Caco-2 (cell line): ENCODE measurements around the gene TBKBP1. TPM values are rescaled to one million over a fixed set of nuclear protein-coding genes. Genes with fewer than 3 reads are reported as not detected.

Source experiments
- BruUV-seq: library from RNA; stranded (reverse); fragments of 400-500 nt; replicated peaks from 2 replicates; lab custom pipeline; 2021; lab: Mats Ljungman, UMichigan
- CTCF ChIA-PET: fragments of 300-600 bp; sonication (Branson Sonifier 250); formaldehyde crosslinking; loops from one replicate; lab custom pipeline; 2022; ENCODE audit warnings: antibody characterized with exemption; lab: Charles Lee
- POLR2A ChIA-PET: fragments of 300-600 bp; sonication (Branson Sonifier 250); formaldehyde crosslinking; loops from one replicate; lab custom pipeline; 2022; ENCODE audit warnings: antibody characterized with exemption; lab: Charles Lee
- DNase-seq, 2 experiments: peaks; one replicate each; pipeline versions ENCODE4 v3.0.0 to v3.0.0-alpha.2; 2020 to 2022
- H3K27me3 ChIP-seq: replicated peaks from 2 replicates; pipeline ENCODE4 v1.6.0; 2011; ENCODE audit warnings: low read length; ENCODE audit not compliant: control insufficient read depth, insufficient read depth
- H3K36me3 ChIP-seq: 2 replicates; pipeline ENCODE4 v1.5.1; 2011; ENCODE audit warnings: low read length; ENCODE audit not compliant: control insufficient read depth, insufficient read depth
- H3K4me1 ChIP-seq: fragments of 250-450 bp; sonication (Bioruptor Pico); 2 replicates; pipeline ENCODE4 v1.5.1; 2020; ENCODE audit warnings: mild to moderate bottlenecking
- H3K4me3 ChIP-seq: 2 replicates; pipeline ENCODE4 v1.5.1; 2011; ENCODE audit warnings: low read depth, mild to moderate bottlenecking, control low read depth, low read length
- H3K9me3 ChIP-seq: fragments of 250-450 bp; sonication (Bioruptor Pico); 2 replicates; pipeline ENCODE4 v1.5.1; 2020; ENCODE audit warnings: mild to moderate bottlenecking, moderate library complexity
- H3K27ac Mint-ChIP-seq: one replicate; pipeline ENCODE4 v1.8.0; 2022; ENCODE audit warnings: mixed read lengths; ENCODE audit not compliant: unreplicated experiment
- H3K27me3 Mint-ChIP-seq: one replicate; pipeline ENCODE4 v1.8.0; 2022; ENCODE audit warnings: mixed read lengths; ENCODE audit not compliant: insufficient read depth, unreplicated experiment
- H3K36me3 Mint-ChIP-seq: one replicate; pipeline ENCODE4 v1.8.0; 2022; ENCODE audit warnings: mild to moderate bottlenecking, mixed read lengths; ENCODE audit not compliant: insufficient read depth, unreplicated experiment
- H3K4me1 Mint-ChIP-seq: one replicate; pipeline ENCODE4 v1.8.0; 2022; ENCODE audit warnings: low read depth, mixed read lengths; ENCODE audit not compliant: unreplicated experiment
- H3K4me3 Mint-ChIP-seq: one replicate; pipeline ENCODE4 v1.8.0; 2022; ENCODE audit warnings: mild to moderate bottlenecking, moderate library complexity, mixed read lengths; ENCODE audit not compliant: unreplicated experiment
- H3K9me3 Mint-ChIP-seq: one replicate; pipeline ENCODE4 v1.8.0; 2022; ENCODE audit warnings: mixed read lengths; ENCODE audit not compliant: unreplicated experiment
- CTCF ChIP-seq, 2 experiments: fragments of 200-600 bp in 1 of 2; IDR thresholded peaks; 1 replicate in 1 of 2; 2 replicates in 1 of 2; pipeline versions ENCODE4 v1.5.1 to v1.8.0; 2011 to 2022; ENCODE audit warnings: antibody characterized with exemption in 1 of 2, control low read depth in 1 of 2, inconsistent platforms in 1 of 2, low read depth in 1 of 2, low read length in 1 of 2, mild to moderate bottlenecking in 1 of 2, moderate library complexity in 1 of 2; ENCODE audit not compliant: insufficient read depth in 1 of 2, severe bottlenecking in 1 of 2, unreplicated experiment in 1 of 2
- intact Hi-C: fragments of 100-400 bp; cut with micrococcal nuclease; formaldehyde crosslinking; loops from one replicate; pipeline ENCODE4 v1.10.0; 2022; ENCODE audit not compliant: unreplicated experiment
- total RNA-seq: library from RNA; stranded (reverse); gene quantifications from 2 replicates; pipeline ENCODE4 v1.2.3, GENCODE V29; 2022

The TBKBP1 gene
- total RNA-seq, 1 experiment from 2014 or later, result 27.4 TPM

DNA sequence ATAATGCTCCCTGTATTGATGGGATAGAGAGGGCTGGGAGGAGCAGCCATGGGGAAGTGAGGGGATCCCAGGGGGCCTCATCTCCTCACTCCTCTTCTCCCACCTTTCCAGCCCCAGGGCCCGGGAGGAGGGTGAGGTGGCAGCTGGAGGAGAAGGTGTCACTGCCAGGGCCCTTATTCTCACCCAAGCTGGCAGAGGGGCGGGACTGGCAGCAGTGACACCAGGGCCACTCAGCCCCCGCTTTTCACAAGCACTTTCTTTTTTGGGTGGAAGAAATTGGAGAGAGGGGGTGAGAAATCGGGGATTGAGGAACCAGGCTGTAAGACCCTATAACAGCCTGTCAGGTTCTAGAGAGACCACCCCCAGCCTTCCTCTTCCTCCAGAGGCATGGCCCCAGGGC lies 36.7 kb downstream of the TBKBP1 start:
- no peaks in the 10 kb centered on the region for H3K9me3 Mint-ChIP-seq
- BruUV-seq, result no TSS peak
- Histone ChIP-seq H3K9me3 (no peaks in the 10 kb centered on the region), H3K4me3 (no peak overlapping the region), H3K36me3 (no peaks in the 10 kb centered on the region), H3K27me3 (peaks cover 18% of the 10 kb centered on the region), H3K4me1 (peaks cover 9% of the 10 kb centered on the region)
- peaks cover 7% of the 10 kb centered on the region for H3K4me1 Mint-ChIP-seq
- intact Hi-C loops, result no loop called here
- TF ChIP-seq CTCF (IDR thresholded peaks at IDR 0.05; ENCODE audit: insufficient read depth in 1 of 2, low read depth in 1 of 2, low read length in 1 of 2, severe bottlenecking in 1 of 2, unreplicated experiment in 1 of 2), result no peak
- peaks cover 44% of the 10 kb centered on the region for H3K27me3 Mint-ChIP-seq
- H3K4me3 Mint-ChIP-seq, result no peak overlapping the region
- no peak overlapping the region for H3K27ac Mint-ChIP-seq
- H3K36me3 Mint-ChIP-seq, result no peaks in the 10 kb centered on the region
- POLR2A ChIA-PET, result no interaction called here
- CTCF ChIA-PET, result no interaction called here
- DNase-seq, result peak in 1 of 2 experiments; percentile 33

- no peaks in the 10 kb centered on the region for H3K9me3 Mint-ChIP-seq
- no peak overlapping the region for H3K4me3 ChIP-seq
- BruUV-seq, result no TSS peak
- peaks cover 9% of the 10 kb centered on the region for H3K4me1 ChIP-seq
- ChIA-PET CTCF (interaction anchor here (2.0 kb wide), 1 partner anchor 13 kb away, joined by 9 read pairs; no protein-coding TSS in a partner anchor), POLR2A (no interaction called here)
- H3K27me3 ChIP-seq, result peaks cover 18% of the 10 kb centered on the region
- no peaks in the 10 kb centered on the region for H3K36me3 ChIP-seq
- no peak for TF ChIP-seq CTCF (IDR thresholded peaks at IDR 0.05; ENCODE audit: insufficient read depth in 1 of 2, low read depth in 1 of 2, low read length in 1 of 2, severe bottlenecking in 1 of 2, unreplicated experiment in 1 of 2)
- H3K4me1 Mint-ChIP-seq, result peaks cover 7% of the 10 kb centered on the region
- peak in 1 of 2 experiments; percentile 40 for DNase-seq
- no peak overlapping the region for H3K27ac Mint-ChIP-seq
- no peaks in the 10 kb centered on the region for H3K36me3 Mint-ChIP-seq
- H3K9me3 ChIP-seq, result no peaks in the 10 kb centered on the region
- intact Hi-C loops, result no loop called here
- H3K4me3 Mint-ChIP-seq, result no peak overlapping the region
- H3K27me3 Mint-ChIP-seq, result peaks cover 48% of the 10 kb centered on the region
Observed at GRCh38 chr17:47731396-47731795, 37.4 kb downstream of the TBKBP1 start.

- CTCF ChIA-PET, result interaction anchor here (0.6 to 2.0 kb wide), 27 partner anchors 8 to 604 kb away, joined by 3 to 19 read pairs (median 5); partner anchors contain the start of genes CDK5RAP3, KPNB1, LRRC46 and MRPL10
Observed at GRCh38 chr17:47732399-47733046, 38.6 kb downstream of the TBKBP1 start.

More at GRCh38 chr17:47732399-47733046, 38.6 kb downstream of the TBKBP1 start:
- Mint-ChIP-seq H3K36me3 (no peaks in the 10 kb centered on the region), H3K27me3 (peaks cover 45% of the 10 kb centered on the region), H3K9me3 (no peaks in the 10 kb centered on the region), H3K4me1 (peaks cover 7% of the 10 kb centered on the region), H3K4me3 (peak overlapping the region; percentile 68), H3K27ac (no peak overlapping the region)
- intact Hi-C loops, result loop anchor here (1.0 to 2.0 kb wide), 3 partner anchors 34 to 70 kb away; no protein-coding TSS in a partner anchor
- H3K9me3 ChIP-seq, result no peaks in the 10 kb centered on the region
- H3K4me3 ChIP-seq, result no peak overlapping the region
- no peak for TF ChIP-seq CTCF (IDR thresholded peaks at IDR 0.05; ENCODE audit: insufficient read depth in 1 of 2, low read depth in 1 of 2, low read length in 1 of 2, severe bottlenecking in 1 of 2, unreplicated experiment in 1 of 2)
- DNase-seq, result peak in 1 of 2 experiments; percentile 50
- POLR2A ChIA-PET, result interaction anchor here (0.7 to 1.1 kb wide), 3 partner anchors 82 to 238 kb away, joined by 3 to 4 read pairs (median 4); partner anchors contain the start of genes LRRC46 and MRPL10
- no TSS peak for BruUV-seq
- H3K4me1 ChIP-seq, result peaks cover 9% of the 10 kb centered on the region
- H3K36me3 ChIP-seq, result no peaks in the 10 kb centered on the region
- peaks cover 18% of the 10 kb centered on the region for H3K27me3 ChIP-seq
